HepG2 (cell line): ENCODE data around the gene DNAI2.

Source experiments
- CTCF ChIP-seq: sonication (generic); formaldehyde crosslinking; IDR thresholded peaks from 2 replicates; pipeline ENCODE4 v1.5.0; 2020; ENCODE audit warnings: mild to moderate bottlenecking, missing genetic modification reagents, moderate library complexity
- EZH2 ChIP-seq: conservative IDR thresholded peaks from 2 replicates; pipeline ENCODE4 v1.6.1; 2012; ENCODE audit warnings: mild to moderate bottlenecking, low read depth, low read length, moderate library complexity
- FOXK2 ChIP-seq: fragments of 450-650 bp; IDR thresholded peaks from 2 replicates; pipeline ENCODE4 v1.6.1; 2016
- HOXD1 ChIP-seq: sonication (generic); formaldehyde crosslinking; IDR thresholded peaks from 2 replicates; pipeline ENCODE4 v1.5.0; 2020; ENCODE audit warnings: missing genetic modification reagents
- ZNF121 ChIP-seq: sonication (generic); formaldehyde crosslinking; IDR thresholded peaks from 2 replicates; pipeline ENCODE4 v1.5.0; 2020; ENCODE audit warnings: mild to moderate bottlenecking, missing genetic modification reagents

- no peak for TF ChIP-seq ZNF121 (CRISPR knock-in tag)
- TF ChIP-seq EZH2: no peak
- TF ChIP-seq CTCF (CRISPR knock-in tag): no peak
- no peak for TF ChIP-seq FOXK2
- no peak for TF ChIP-seq HOXD1 (CRISPR knock-in tag)
Observed at GRCh38 chr17:74353446-74354060, 79.5 kb downstream of the DNAI2 start.
